ENCODE measurements around the gene RGS6. TPM values are rescaled to one million over a fixed set of nuclear protein-coding genes. Genes with fewer than 3 reads are reported as not detected.

Gene RGS6
- total RNA-seq, 2 experiments from 2014 or later = not detected

- H3K27me3 ChIP-seq (ENCODE audit: control insufficient read depth in 1 of 2, insufficient read depth in 2 of 2, low read length in 2 of 2) = peaks cover 0 to 3% of the 10 kb centered on the region in 2 experiments
- no peaks in the 10 kb centered on the region for H3K36me3 Mint-ChIP-seq (ENCODE audit: low read depth)
- H3K4me1 Mint-ChIP-seq (ENCODE audit: low read depth) = no peaks in the 10 kb centered on the region
- no peak for DNase-seq
- no peak overlapping the region for H3K4me3 ChIP-seq (ENCODE audit: low read length)
- TF ChIP-seq, protein P1, sequence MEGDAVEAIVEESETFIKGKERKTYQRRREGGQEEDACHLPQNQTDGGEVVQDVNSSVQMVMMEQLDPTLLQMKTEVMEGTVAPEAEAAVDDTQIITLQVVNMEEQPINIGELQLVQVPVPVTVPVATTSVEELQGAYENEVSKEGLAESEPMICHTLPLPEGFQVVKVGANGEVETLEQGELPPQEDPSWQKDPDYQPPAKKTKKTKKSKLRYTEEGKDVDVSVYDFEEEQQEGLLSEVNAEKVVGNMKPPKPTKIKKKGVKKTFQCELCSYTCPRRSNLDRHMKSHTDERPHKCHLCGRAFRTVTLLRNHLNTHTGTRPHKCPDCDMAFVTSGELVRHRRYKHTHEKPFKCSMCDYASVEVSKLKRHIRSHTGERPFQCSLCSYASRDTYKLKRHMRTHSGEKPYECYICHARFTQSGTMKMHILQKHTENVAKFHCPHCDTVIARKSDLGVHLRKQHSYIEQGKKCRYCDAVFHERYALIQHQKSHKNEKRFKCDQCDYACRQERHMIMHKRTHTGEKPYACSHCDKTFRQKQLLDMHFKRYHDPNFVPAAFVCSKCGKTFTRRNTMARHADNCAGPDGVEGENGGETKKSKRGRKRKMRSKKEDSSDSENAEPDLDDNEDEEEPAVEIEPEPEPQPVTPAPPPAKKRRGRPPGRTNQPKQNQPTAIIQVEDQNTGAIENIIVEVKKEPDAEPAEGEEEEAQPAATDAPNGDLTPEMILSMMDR (IDR thresholded peaks at IDR 0.05) = no peak
- H3K36me3 ChIP-seq (ENCODE audit: insufficient read depth, low read length) = no peaks in the 10 kb centered on the region
- intact Hi-C loops (cut with DNase I, micrococcal nuclease) = no loop called here
- H3K9me3 ChIP-seq (ENCODE audit: control insufficient read depth in 1 of 2, insufficient read depth in 1 of 2, low read length in 2 of 2) = peaks cover 0 to 6% of the 10 kb centered on the region in 2 experiments
- H3K9me3 Mint-ChIP-seq = no peaks in the 10 kb centered on the region
- ChIA-PET POLR2A (no interaction called here), CTCF (no interaction called here)
- no peaks in the 10 kb centered on the region for H3K4me1 ChIP-seq (ENCODE audit: insufficient read depth, low read length)
- no peak overlapping the region for H3K4me3 Mint-ChIP-seq
- no peak overlapping the region for H3K27ac Mint-ChIP-seq
- no peak overlapping the region for H3K27ac ChIP-seq (ENCODE audit: low read depth in 1 of 2, low read length in 2 of 2)
- H3K27me3 Mint-ChIP-seq = no peaks in the 10 kb centered on the region
- no peak for ATAC-seq (ENCODE audit: poor library complexity)
These were observed 677.1 kb downstream of the RGS6 start for GRCh38 chr14:72609205-72609916.

GRCh38 chr14:72610096-72610830 is 678.0 kb downstream of the RGS6 start:
- Mint-ChIP-seq H3K27me3 (no peaks in the 10 kb centered on the region), H3K4me1 (ENCODE audit: low read depth) (no peaks in the 10 kb centered on the region), H3K36me3 (ENCODE audit: low read depth) (no peaks in the 10 kb centered on the region), H3K27ac (no peak overlapping the region), H3K4me3 (no peak overlapping the region), H3K9me3 (no peaks in the 10 kb centered on the region)
- Histone ChIP-seq H3K27me3 (ENCODE audit: control insufficient read depth in 1 of 2, insufficient read depth in 2 of 2, low read length in 2 of 2) (no peaks in the 10 kb centered on the region), H3K27ac (ENCODE audit: low read depth in 1 of 2, low read length in 2 of 2) (no peak overlapping the region), H3K36me3 (ENCODE audit: insufficient read depth, low read length) (no peaks in the 10 kb centered on the region), H3K4me1 (ENCODE audit: insufficient read depth, low read length) (no peaks in the 10 kb centered on the region), H3K9me3 (ENCODE audit: control insufficient read depth in 1 of 2, insufficient read depth in 1 of 2, low read length in 2 of 2) (peaks cover 0 to 6% of the 10 kb centered on the region in 2 experiments), H3K4me3 (ENCODE audit: low read length) (no peak overlapping the region)
- TF ChIP-seq, protein P1 (IDR thresholded peaks at IDR 0.05) = no peak
- DNase-seq = no peak
- intact Hi-C loops (cut with DNase I, micrococcal nuclease) = no loop called here
- POLR2A ChIA-PET = interaction anchor here (0.6 kb wide), 1 partner anchor 101 kb away, joined by 4 read pairs; no protein-coding TSS in a partner anchor
- CTCF ChIA-PET = no interaction called here
- ATAC-seq (ENCODE audit: poor library complexity) = no peak

GRCh38 chr14:72610831-72611200 is 678.6 kb downstream of the RGS6 start:
- Histone ChIP-seq H3K27me3 (ENCODE audit: control insufficient read depth in 1 of 2, insufficient read depth in 2 of 2, low read length in 2 of 2) (no peaks in the 10 kb centered on the region), H3K9me3 (ENCODE audit: control insufficient read depth in 1 of 2, insufficient read depth in 1 of 2, low read length in 2 of 2) (peaks cover 0 to 6% of the 10 kb centered on the region in 2 experiments), H3K4me1 (ENCODE audit: insufficient read depth, low read length) (no peaks in the 10 kb centered on the region), H3K4me3 (ENCODE audit: low read length) (no peak overlapping the region), H3K36me3 (ENCODE audit: insufficient read depth, low read length) (no peaks in the 10 kb centered on the region), H3K27ac (ENCODE audit: low read depth in 1 of 2, low read length in 2 of 2) (no peak overlapping the region)
- ChIA-PET POLR2A (no interaction called here), CTCF (no interaction called here)
- Mint-ChIP-seq H3K27ac (no peak overlapping the region), H3K27me3 (no peaks in the 10 kb centered on the region), H3K4me1 (ENCODE audit: low read depth) (no peaks in the 10 kb centered on the region), H3K9me3 (no peaks in the 10 kb centered on the region), H3K36me3 (ENCODE audit: low read depth) (no peaks in the 10 kb centered on the region), H3K4me3 (no peak overlapping the region)
- intact Hi-C loops (cut with DNase I, micrococcal nuclease) = no loop called here
- DNase-seq (no peak), ATAC-seq (ENCODE audit: poor library complexity) (no peak)
- TF ChIP-seq, protein P1 (IDR thresholded peaks at IDR 0.05) = no peak

Data from CD4-positive, alpha-beta T cell (primary cell).